Osteocyte (in vitro differentiated cells): ENCODE results near the gene PTPRD. TPM values are rescaled to one million over a fixed set of nuclear protein-coding genes. Genes with fewer than 3 reads are reported as not detected.
"Not testable (repeated sequence)": the region's sequence is repeated elsewhere in the genome, so short reads cannot be mapped to it uniquely, and the experiment has no call there.

ENCODE experiments used
- DNase-seq: peaks from one replicate; pipeline ENCODE4 v3.0.0; 2021; ENCODE audit warnings: mixed read lengths; ENCODE audit not compliant: unreplicated experiment; ENCODE audit errors: extremely low spot score
- H3K27ac Mint-ChIP-seq: one replicate; pipeline ENCODE4 v1.8.0; 2021; ENCODE audit warnings: mild to moderate bottlenecking, mixed read lengths; ENCODE audit not compliant: unreplicated experiment
- H3K27me3 Mint-ChIP-seq: one replicate; pipeline ENCODE4 v1.8.0; 2021; ENCODE audit warnings: mixed read lengths; ENCODE audit not compliant: unreplicated experiment
- H3K36me3 Mint-ChIP-seq: one replicate; pipeline ENCODE4 v1.8.0; 2021; ENCODE audit warnings: mixed read lengths; ENCODE audit not compliant: unreplicated experiment
- H3K4me1 Mint-ChIP-seq: one replicate; pipeline ENCODE4 v1.8.0; 2021; ENCODE audit warnings: mixed read lengths; ENCODE audit not compliant: unreplicated experiment
- H3K4me3 Mint-ChIP-seq: one replicate; pipeline ENCODE4 v1.8.0; 2021; ENCODE audit warnings: mild to moderate bottlenecking, moderate library complexity, mixed read lengths; ENCODE audit not compliant: unreplicated experiment
- H3K9me3 Mint-ChIP-seq: one replicate; pipeline ENCODE4 v1.8.0; 2021; ENCODE audit warnings: mixed read lengths; ENCODE audit not compliant: unreplicated experiment
- CTCF ChIP-seq: fragments of 200-600 bp; sonication (generic); IDR thresholded peaks from 2 replicates; pipeline ENCODE4 v1.5.0; 2021; ENCODE audit warnings: antibody characterized with exemption, mild to moderate bottlenecking, moderate library complexity
- total RNA-seq: library from RNA; stranded (reverse); gene quantifications from 2 replicates; pipeline ENCODE4 v1.2.1, GENCODE V29; 2021

The PTPRD gene
- total RNA-seq, 1 donor from 2014 or later = 5.4 TPM

- Mint-ChIP-seq H3K4me3 (no peak overlapping the region), H3K27me3 (no peaks in the 10 kb centered on the region), H3K36me3 (no peaks in the 10 kb centered on the region), H3K9me3 (peaks cover 4% of the 10 kb centered on the region), H3K27ac (no peak overlapping the region), H3K4me1 (no peaks in the 10 kb centered on the region)
- TF ChIP-seq CTCF = no peak
- DNase-seq = no peak
Measured at GRCh38 chr9:10523164-10523563, 89.6 kb downstream of the PTPRD start.

GRCh38 chr9:10512144-10512543 lies 100.7 kb downstream of the PTPRD start:
- no peaks in the 10 kb centered on the region for H3K36me3 Mint-ChIP-seq
- no peaks in the 10 kb centered on the region for H3K4me1 Mint-ChIP-seq
- no peak for DNase-seq
- H3K27me3 Mint-ChIP-seq = no peaks in the 10 kb centered on the region
- H3K9me3 Mint-ChIP-seq = peaks cover 1% of the 10 kb centered on the region
- TF ChIP-seq CTCF = no peak
- H3K4me3 Mint-ChIP-seq = no peak overlapping the region
- H3K27ac Mint-ChIP-seq = no peak overlapping the region

GRCh38 chr9:10488937-10489336 lies 123.9 kb downstream of the PTPRD start:
- DNase-seq = no peak
- Mint-ChIP-seq H3K27me3 (no peaks in the 10 kb centered on the region), H3K4me3 (no peak overlapping the region), H3K9me3 (peaks cover 13% of the 10 kb centered on the region), H3K36me3 (no peaks in the 10 kb centered on the region), H3K27ac (no peak overlapping the region), H3K4me1 (no peaks in the 10 kb centered on the region)
- no peak for TF ChIP-seq CTCF

- Mint-ChIP-seq H3K4me1 (no peaks in the 10 kb centered on the region), H3K27ac (no peak overlapping the region), H3K9me3 (peaks cover 13% of the 10 kb centered on the region), H3K36me3 (no peaks in the 10 kb centered on the region), H3K4me3 (no peak overlapping the region), H3K27me3 (no peaks in the 10 kb centered on the region)
- peak; percentile 40 for TF ChIP-seq CTCF
- DNase-seq = no peak
Measured at GRCh38 chr9:10479172-10479571, 133.6 kb downstream of the PTPRD start.

GRCh38 chr9:10449201-10449617 lies 163.6 kb downstream of the PTPRD start:
- not testable (repeated sequence) for H3K27me3 Mint-ChIP-seq, H3K27ac Mint-ChIP-seq, H3K36me3 Mint-ChIP-seq, H3K4me1 Mint-ChIP-seq, H3K4me3 Mint-ChIP-seq, H3K9me3 Mint-ChIP-seq
- DNase-seq = peak; percentile 76

- no peak for TF ChIP-seq CTCF
- Mint-ChIP-seq H3K27ac (no peak overlapping the region), H3K4me3 (no peak overlapping the region), H3K36me3 (no peaks in the 10 kb centered on the region), H3K27me3 (no peaks in the 10 kb centered on the region), H3K9me3 (no peaks in the 10 kb centered on the region), H3K4me1 (no peaks in the 10 kb centered on the region)
- DNase-seq = no peak
Measured at GRCh38 chr9:10447036-10447435, 165.8 kb downstream of the PTPRD start.
